ENCODE data around the gene ZNF732.
"Not testable (repeated sequence)": the region's sequence is repeated elsewhere in the genome, so short reads cannot be mapped to it uniquely, and the experiment has no call there.

DNA sequence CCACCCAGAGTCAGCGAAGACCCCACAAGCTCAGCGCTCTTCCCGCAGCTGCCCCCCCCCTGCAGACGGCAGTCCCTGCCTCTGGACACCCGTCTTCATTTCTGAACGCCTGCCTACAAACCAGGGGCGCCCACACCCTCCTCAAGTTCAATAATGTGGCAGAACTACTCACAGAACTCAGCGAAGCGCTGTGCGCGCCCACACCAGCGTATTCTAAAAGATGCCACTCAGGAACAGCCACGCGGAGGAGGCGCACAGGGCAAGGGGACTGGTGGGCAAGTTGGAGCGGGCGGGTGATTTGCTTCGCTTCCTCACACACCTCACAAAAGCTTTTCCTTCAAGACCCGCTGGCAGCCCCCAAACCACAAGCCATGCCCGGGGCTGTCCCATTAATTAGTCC is 758 bp downstream of the ZNF732 start:
- not testable (repeated sequence) for TF ChIP-seq POLR2A, POLR2AphosphoS5 (IDR thresholded peaks at IDR 0.05; ENCODE audit: low read depth, low read length)
